Endothelial cell of umbilical vein (primary cell): ENCODE measurements around the gene BCAR1. TPM values are rescaled to one million over a fixed set of nuclear protein-coding genes. Genes with fewer than 3 reads are reported as not detected.

Experiments
- BruUV-seq: library from RNA; stranded (reverse); fragments of 400-500 nt; replicated peaks from 2 replicates; lab custom pipeline; 2021; lab: Mats Ljungman, UMichigan
- CTCF ChIA-PET: fragments of 300-600, 350-600 bp; sonication (Branson Sonifier 250); formaldehyde crosslinking; loops from one replicate; lab custom pipeline; 2021; ENCODE audit warnings: antibody characterized with exemption, inconsistent platforms; lab: Charles Lee
- POLR2A ChIA-PET: fragments of 300-600, 350-600 bp; sonication (Branson Sonifier 250); formaldehyde crosslinking; loops from one replicate; lab custom pipeline; 2021; ENCODE audit warnings: antibody characterized with exemption, inconsistent platforms; lab: Charles Lee
- DNase-seq: peaks from one replicate; pipeline ENCODE4 v3.0.0-alpha.2; 2011; ENCODE audit warnings: low read depth, low spot score
- FAIRE-seq: peaks from 2 replicates; lab custom pipeline; 2011; peaks lifted over from hg19 to GRCh38; lab: Jason Lieb, UNC
- H2AFZ ChIP-seq: 2 replicates; pipeline ENCODE4 v1.6.0; 2012; ENCODE audit warnings: low read depth, low read length, control low read depth, inconsistent platforms
- H3K27ac ChIP-seq: 2 replicates; pipeline ENCODE4 v1.5.1; 2011; ENCODE audit warnings: low read depth, mild to moderate bottlenecking, control low read depth, low read length, moderate library complexity; ENCODE audit not compliant: insufficient read depth
- H3K27me3 ChIP-seq, 2 experiments: 2 replicates each; pipeline versions ENCODE4 v1.6.0 to v1.6.1; 2011; ENCODE audit warnings: low read length in 2 of 2, mixed read lengths in 1 of 2; ENCODE audit not compliant: control insufficient read depth in 2 of 2, insufficient read depth in 2 of 2
- H3K36me3 ChIP-seq, 2 experiments: 2 replicates in 1 of 2; 3 replicates in 1 of 2; pipeline ENCODE4 v1.5.1; 2011; ENCODE audit warnings: low read length in 2 of 2, mild to moderate bottlenecking in 1 of 2, moderate library complexity in 1 of 2; ENCODE audit not compliant: control insufficient read depth in 2 of 2, insufficient read depth in 2 of 2; ENCODE audit errors: extremely low read depth in 1 of 2
- H3K4me1 ChIP-seq: 3 replicates; pipeline ENCODE4 v1.5.1; 2011; ENCODE audit warnings: mild to moderate bottlenecking, low read length; ENCODE audit not compliant: control insufficient read depth, insufficient read depth; ENCODE audit errors: extremely low read depth
- H3K4me2 ChIP-seq: 2 replicates; pipeline ENCODE4 v1.6.1; 2011; ENCODE audit warnings: low read length, control low read depth, mixed read lengths; ENCODE audit not compliant: insufficient read depth
- H3K4me3 ChIP-seq, 3 experiments: fragments of 200-600 bp in 1 of 3; sonication (generic), shearing (Covaris generic) in 1 of 3; replicated peaks in 1 of 3; 2 replicates each; pipeline ENCODE4 v1.5.1; 2011 to 2016; ENCODE audit warnings: control low read depth in 3 of 3, low read length in 3 of 3, mild to moderate bottlenecking in 2 of 3, inconsistent platforms in 1 of 3, low read depth in 1 of 3, moderate library complexity in 1 of 3; ENCODE audit not compliant: insufficient read depth in 1 of 3
- H3K79me2 ChIP-seq: 2 replicates; pipeline ENCODE4 v1.6.0; 2012; ENCODE audit warnings: low read length, inconsistent platforms; ENCODE audit not compliant: control insufficient read depth, insufficient read depth
- H3K9ac ChIP-seq: replicated peaks from 2 replicates; pipeline ENCODE3; 2011; ENCODE audit warnings: low read length, control low read depth; ENCODE audit not compliant: insufficient read depth; ENCODE audit errors: extremely low read depth
- H3K9me1 ChIP-seq: replicated peaks from 3 replicates; pipeline ENCODE4 v1.6.0; 2011; ENCODE audit warnings: mild to moderate bottlenecking, low read length; ENCODE audit not compliant: control insufficient read depth, insufficient read depth; ENCODE audit errors: extremely low read depth
- H3K9me3 ChIP-seq: replicated peaks from 2 replicates; pipeline ENCODE4 v1.5.1; 2012; ENCODE audit warnings: low read length, inconsistent platforms; ENCODE audit not compliant: control insufficient read depth, insufficient read depth
- H4K20me1 ChIP-seq: replicated peaks from 2 replicates; pipeline ENCODE3; 2011; ENCODE audit warnings: mild to moderate bottlenecking, low read length; ENCODE audit not compliant: control insufficient read depth, insufficient read depth; ENCODE audit errors: extremely low read depth
- EZH2 ChIP-seq: IDR thresholded peaks from 2 replicates; pipeline ENCODE4 v1.6.1; 2012; ENCODE audit warnings: borderline replicate concordance, low read depth, mild to moderate bottlenecking, moderate library complexity, low read length, inconsistent platforms; ENCODE audit not compliant: severe bottlenecking
- FOS ChIP-seq: IDR thresholded peaks from 2 replicates; pipeline ENCODE4 v1.6.1; 2011; ENCODE audit warnings: mild to moderate bottlenecking, low read length, moderate library complexity, borderline replicate concordance; ENCODE audit not compliant: insufficient read depth
- GATA2 ChIP-seq: IDR thresholded peaks from 2 replicates; pipeline ENCODE4 v1.7.0; 2011; ENCODE audit warnings: low read depth, mild to moderate bottlenecking, moderate library complexity, mixed read lengths, low read length; ENCODE audit not compliant: insufficient read length, insufficient read depth
- JUN ChIP-seq: IDR thresholded peaks from 2 replicates; pipeline ENCODE4 v1.6.1; 2011; ENCODE audit warnings: borderline replicate concordance, low read depth; ENCODE audit not compliant: insufficient read length, insufficient read depth
- MYC ChIP-seq: IDR thresholded peaks from one replicate; pipeline ENCODE4 v1.6.1; 2011; ENCODE audit warnings: mild to moderate bottlenecking, low read depth, low read length
- POLR2A ChIP-seq: IDR thresholded peaks from 2 replicates; pipeline ENCODE4 v1.6.1; 2012; ENCODE audit warnings: low read depth, mild to moderate bottlenecking, control low read depth, low read length
- POLR2AphosphoS5 ChIP-seq: IDR thresholded peaks from 2 replicates; pipeline ENCODE4 v1.6.1; 2012; ENCODE audit warnings: low read depth, mild to moderate bottlenecking, control low read depth, low read length, moderate library complexity; ENCODE audit not compliant: insufficient read depth
- dilution Hi-C: fragments of 300-500 bp; cut with MboI; formaldehyde crosslinking; loops from one replicate; pipeline ENCODE4 v1.15.0; 2019; ENCODE audit warnings: low sequenced_read_pairs; ENCODE audit not compliant: extremely low pct_ligation_motif_present
- intact Hi-C: fragments of 100-400 bp; cut with micrococcal nuclease; formaldehyde crosslinking; loops from one replicate; pipeline ENCODE4 v1.10.0; 2022
- polyA plus RNA-seq, 4 experiments: library from polyadenylated mRNA; depleted of rRNA in 3 of 4; stranded (reverse) in 3 of 4; unstranded in 1 of 4; fragments of >200 nt; gene quantifications; 2 replicates each; pipeline versions ENCODE4 v1.2.1 to v1.2.3, GENCODE V29; 2011 to 2012; ENCODE audit warnings: missing spikeins in 1 of 4
- total RNA-seq: library from RNA; stranded (reverse); gene quantifications from 2 replicates; pipeline ENCODE4 v1.2.3, GENCODE V29; 2021
- TF ChIP-seq, protein P1 (sequence below), 2 donors: IDR thresholded peaks; 1 replicate in 1 of 2; 2 replicates in 1 of 2; pipeline ENCODE4 v1.5.1; 2011; ENCODE audit warnings: low read length in 2 of 2, mild to moderate bottlenecking in 2 of 2, moderate library complexity in 2 of 2, control low read depth in 1 of 2, inconsistent platforms in 1 of 2, low read depth in 1 of 2; ENCODE audit not compliant: insufficient read depth in 1 of 2; ENCODE audit errors: extremely low read depth in 1 of 2
- TF ChIP-seq, protein P2 (sequence below): IDR thresholded peaks from 2 replicates; pipeline ENCODE4 v1.6.1; 2011; ENCODE audit not compliant: insufficient read depth, insufficient read length

BCAR1 gene
- total and polyA plus RNA-seq, 2 donors (not counting 3 experiments of a cell fraction or from before 2014, with no cell fraction given) = 171 to 267 TPM

DNA sequence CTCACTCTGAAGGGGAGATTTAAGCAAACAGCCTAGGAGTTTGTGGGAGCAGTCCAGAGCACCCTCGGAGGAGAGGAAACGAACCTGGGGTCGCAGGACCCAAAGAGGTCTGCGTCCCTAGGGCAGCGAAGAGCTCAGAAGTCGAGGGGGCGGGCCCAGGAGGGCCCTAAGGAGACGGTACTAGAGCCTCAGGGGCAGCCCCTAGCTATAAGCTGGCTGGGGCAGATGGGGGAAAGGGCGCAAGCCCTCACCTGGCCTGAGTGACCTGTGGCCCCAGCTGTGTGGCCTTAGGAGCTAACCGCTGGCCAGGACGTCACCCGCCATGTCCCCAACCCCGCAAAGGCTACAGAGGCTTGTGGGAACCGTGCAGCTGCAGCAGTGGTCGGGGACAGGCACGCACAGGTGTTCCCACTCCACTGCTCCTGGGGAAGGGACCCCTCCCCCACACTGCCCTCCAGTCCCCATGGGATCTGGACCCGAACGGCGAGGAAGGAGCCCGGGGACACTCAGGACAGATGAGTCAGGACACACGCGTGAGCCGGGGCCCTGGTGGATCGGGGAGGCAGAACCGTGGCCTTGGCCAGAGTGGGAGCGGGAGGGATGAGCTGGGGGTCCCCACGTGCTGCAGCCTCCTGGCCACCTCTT is 42.4 kb downstream of the BCAR1 start:
- Histone ChIP-seq H3K4me1 (no peaks in the 10 kb centered on the region), H3K9me1 (no peaks in the 10 kb centered on the region), H3K79me2 (no peaks in the 10 kb centered on the region), H3K9ac (no peak overlapping the region), H3K4me2 (no peak overlapping the region), H3K4me3 (no peak overlapping the region), H4K20me1 (no peaks in the 10 kb centered on the region), H3K9me3 (no peaks in the 10 kb centered on the region), H3K27me3 (no peaks in the 10 kb centered on the region), H3K36me3 (no peaks in the 10 kb centered on the region), H2AFZ (no peak overlapping the region), H3K27ac (no peak overlapping the region)
- BruUV-seq = no TSS peak
- CTCF ChIA-PET = interaction anchor here (0.7 to 1.5 kb wide), 5 partner anchors 10 to 255 kb away, joined by 3 to 4 read pairs (median 3); no protein-coding TSS in a partner anchor
- DNase-seq (no peak), FAIRE-seq (no peak)
- intact Hi-C loops = no loop called here
- no peak for TF ChIP-seq EZH2
- TF ChIP-seq GATA2 = no peak
- TF ChIP-seq POLR2AphosphoS5 = no peak
- TF ChIP-seq FOS = no peak
- POLR2A ChIA-PET = no interaction called here
- dilution Hi-C loops = no loop called here

DNA sequence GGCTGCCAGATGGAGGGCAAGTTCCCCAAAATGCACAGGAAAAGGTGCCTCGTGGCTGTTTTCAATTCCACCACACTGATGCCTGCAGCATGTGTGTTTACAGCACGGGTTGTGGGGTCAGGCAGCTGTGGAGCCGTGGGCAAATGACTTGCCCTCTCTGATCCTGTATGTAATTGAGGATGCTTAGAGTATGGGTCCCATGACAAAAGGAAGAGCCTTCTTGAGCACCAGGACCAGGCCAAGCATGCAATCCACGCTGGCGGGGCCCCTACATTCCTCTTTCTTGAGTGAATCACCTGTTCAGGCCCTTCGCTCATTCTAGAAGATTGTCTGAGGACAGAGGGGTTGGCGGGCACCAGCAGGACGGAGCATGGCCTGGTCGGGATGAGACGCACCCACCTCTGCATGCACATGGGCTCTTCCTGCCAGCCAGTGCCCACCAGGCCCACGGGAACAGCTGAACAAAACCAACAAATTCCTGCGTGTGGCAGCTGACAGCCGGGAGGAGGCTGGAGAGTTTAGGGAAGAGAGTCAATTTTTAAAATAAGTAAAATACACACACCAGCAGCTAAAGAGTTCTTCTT is 43.1 kb downstream of the BCAR1 start:
- Histone ChIP-seq H3K4me3 (no peak overlapping the region), H3K36me3 (no peaks in the 10 kb centered on the region), H3K9me3 (no peaks in the 10 kb centered on the region), H3K4me2 (no peak overlapping the region), H2AFZ (no peak overlapping the region), H3K9ac (no peak overlapping the region), H3K27ac (no peak overlapping the region), H3K9me1 (no peaks in the 10 kb centered on the region), H4K20me1 (no peaks in the 10 kb centered on the region), H3K79me2 (no peaks in the 10 kb centered on the region), H3K27me3 (no peaks in the 10 kb centered on the region), H3K4me1 (no peaks in the 10 kb centered on the region)
- no peak for FAIRE-seq
- dilution Hi-C loops = no loop called here
- DNase-seq = no peak
- no TSS peak for BruUV-seq
- no peak for TF ChIP-seq GATA2
- no peak for TF ChIP-seq FOS
- TF ChIP-seq POLR2A = no peak
- TF ChIP-seq JUN = no peak
- TF ChIP-seq, protein P1, sequence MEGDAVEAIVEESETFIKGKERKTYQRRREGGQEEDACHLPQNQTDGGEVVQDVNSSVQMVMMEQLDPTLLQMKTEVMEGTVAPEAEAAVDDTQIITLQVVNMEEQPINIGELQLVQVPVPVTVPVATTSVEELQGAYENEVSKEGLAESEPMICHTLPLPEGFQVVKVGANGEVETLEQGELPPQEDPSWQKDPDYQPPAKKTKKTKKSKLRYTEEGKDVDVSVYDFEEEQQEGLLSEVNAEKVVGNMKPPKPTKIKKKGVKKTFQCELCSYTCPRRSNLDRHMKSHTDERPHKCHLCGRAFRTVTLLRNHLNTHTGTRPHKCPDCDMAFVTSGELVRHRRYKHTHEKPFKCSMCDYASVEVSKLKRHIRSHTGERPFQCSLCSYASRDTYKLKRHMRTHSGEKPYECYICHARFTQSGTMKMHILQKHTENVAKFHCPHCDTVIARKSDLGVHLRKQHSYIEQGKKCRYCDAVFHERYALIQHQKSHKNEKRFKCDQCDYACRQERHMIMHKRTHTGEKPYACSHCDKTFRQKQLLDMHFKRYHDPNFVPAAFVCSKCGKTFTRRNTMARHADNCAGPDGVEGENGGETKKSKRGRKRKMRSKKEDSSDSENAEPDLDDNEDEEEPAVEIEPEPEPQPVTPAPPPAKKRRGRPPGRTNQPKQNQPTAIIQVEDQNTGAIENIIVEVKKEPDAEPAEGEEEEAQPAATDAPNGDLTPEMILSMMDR (IDR thresholded peaks at IDR 0.05; ENCODE audit: extremely low read depth in 1 of 2, insufficient read depth in 1 of 2, low read depth in 1 of 2, low read length in 2 of 2) = no peak
- TF ChIP-seq, protein P2, sequence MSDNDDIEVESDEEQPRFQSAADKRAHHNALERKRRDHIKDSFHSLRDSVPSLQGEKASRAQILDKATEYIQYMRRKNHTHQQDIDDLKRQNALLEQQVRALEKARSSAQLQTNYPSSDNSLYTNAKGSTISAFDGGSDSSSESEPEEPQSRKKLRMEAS = no peak
- no peak for TF ChIP-seq POLR2AphosphoS5
- no peak for TF ChIP-seq MYC
- no peak for TF ChIP-seq EZH2
- CTCF ChIA-PET = interaction anchor here (0.7 to 1.5 kb wide), 5 partner anchors 9 to 255 kb away, joined by 3 to 4 read pairs (median 3); no protein-coding TSS in a partner anchor
- intact Hi-C loops = no loop called here
- POLR2A ChIA-PET = no interaction called here
